NCI-H1048 (cell line): ENCODE data around the gene RGS18.
"Not testable (repeated sequence)": the region's sequence is repeated elsewhere in the genome, so short reads cannot be mapped to it uniquely, and the experiment has no call there.

Experiments used
- DNase-seq: peaks from one replicate; lab custom pipeline; 2025; lab: John Stamatoyannopoulos, UW

The RGS18 gene

GRCh38 chr1:192167011-192167410 is 8.7 kb downstream of the RGS18 start:
- no peak for DNase-seq

GRCh38 chr1:192167911-192168700 is 9.8 kb downstream of the RGS18 start:
- DNase-seq: no peak

GRCh38 chr1:192168964-192169363 is 10.7 kb downstream of the RGS18 start:
- no peak for DNase-seq

GRCh38 chr1:192170196-192170984 is 12.1 kb downstream of the RGS18 start:
- no peak for DNase-seq

- DNase-seq: no peak
These were observed 12.9 kb downstream of the RGS18 start for GRCh38 chr1:192171123-192171522.

- DNase-seq: no peak
These were observed 17.7 kb downstream of the RGS18 start for GRCh38 chr1:192175971-192176370.

- DNase-seq: no peak
These were observed 25.5 kb downstream of the RGS18 start for GRCh38 chr1:192183788-192184187.

- DNase-seq: no peak
These were observed 27.9 kb downstream of the RGS18 start for GRCh38 chr1:192186197-192186596.

GRCh38 chr1:192190066-192190465 is 31.8 kb downstream of the RGS18 start:
- DNase-seq: no peak

- no peak for DNase-seq
These were observed 43.0 kb downstream of the RGS18 start for GRCh38 chr1:192201303-192201702.

- no peak for DNase-seq
These were observed 66.1 kb downstream of the RGS18 start for GRCh38 chr1:192224396-192224795.

GRCh38 chr1:192224846-192225245 is 66.6 kb downstream of the RGS18 start:
- DNase-seq: no peak

GRCh38 chr1:192225266-192225665 is 67.0 kb downstream of the RGS18 start:
- DNase-seq: no peak

GRCh38 chr1:192225703-192226102 is 67.4 kb downstream of the RGS18 start:
- no peak for DNase-seq

GRCh38 chr1:192227330-192227729 is 69.1 kb downstream of the RGS18 start:
- DNase-seq: no peak

GRCh38 chr1:192227980-192228379 is 69.7 kb downstream of the RGS18 start:
- DNase-seq: not testable (repeated sequence)

GRCh38 chr1:192232817-192233417 is 74.7 kb downstream of the RGS18 start:
- DNase-seq: no peak

GRCh38 chr1:192235127-192235526 is 76.9 kb downstream of the RGS18 start:
- DNase-seq: no peak
